Measurements from ENCODE around the gene SCN9A.

The SCN9A gene

DNA sequence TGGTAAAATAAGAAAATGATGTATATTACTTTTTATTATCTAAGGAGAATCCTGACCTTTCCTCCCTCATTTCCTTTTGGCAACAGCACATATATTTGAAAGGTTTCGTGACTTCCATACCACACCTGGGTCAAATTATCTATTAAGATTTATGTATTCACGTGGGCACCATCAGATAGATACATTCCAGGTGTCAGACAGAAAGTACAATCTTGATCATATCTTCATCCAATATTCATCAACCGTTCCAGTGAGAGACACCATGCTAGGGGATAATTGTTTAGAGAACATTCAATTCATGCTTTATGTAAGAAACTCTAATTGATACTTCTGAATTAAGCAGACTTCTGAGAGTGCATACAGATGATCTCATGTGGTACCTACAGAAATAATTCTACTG is 73.7 kb downstream of the SCN9A start:
- TF ChIP-seq, protein P1, sequence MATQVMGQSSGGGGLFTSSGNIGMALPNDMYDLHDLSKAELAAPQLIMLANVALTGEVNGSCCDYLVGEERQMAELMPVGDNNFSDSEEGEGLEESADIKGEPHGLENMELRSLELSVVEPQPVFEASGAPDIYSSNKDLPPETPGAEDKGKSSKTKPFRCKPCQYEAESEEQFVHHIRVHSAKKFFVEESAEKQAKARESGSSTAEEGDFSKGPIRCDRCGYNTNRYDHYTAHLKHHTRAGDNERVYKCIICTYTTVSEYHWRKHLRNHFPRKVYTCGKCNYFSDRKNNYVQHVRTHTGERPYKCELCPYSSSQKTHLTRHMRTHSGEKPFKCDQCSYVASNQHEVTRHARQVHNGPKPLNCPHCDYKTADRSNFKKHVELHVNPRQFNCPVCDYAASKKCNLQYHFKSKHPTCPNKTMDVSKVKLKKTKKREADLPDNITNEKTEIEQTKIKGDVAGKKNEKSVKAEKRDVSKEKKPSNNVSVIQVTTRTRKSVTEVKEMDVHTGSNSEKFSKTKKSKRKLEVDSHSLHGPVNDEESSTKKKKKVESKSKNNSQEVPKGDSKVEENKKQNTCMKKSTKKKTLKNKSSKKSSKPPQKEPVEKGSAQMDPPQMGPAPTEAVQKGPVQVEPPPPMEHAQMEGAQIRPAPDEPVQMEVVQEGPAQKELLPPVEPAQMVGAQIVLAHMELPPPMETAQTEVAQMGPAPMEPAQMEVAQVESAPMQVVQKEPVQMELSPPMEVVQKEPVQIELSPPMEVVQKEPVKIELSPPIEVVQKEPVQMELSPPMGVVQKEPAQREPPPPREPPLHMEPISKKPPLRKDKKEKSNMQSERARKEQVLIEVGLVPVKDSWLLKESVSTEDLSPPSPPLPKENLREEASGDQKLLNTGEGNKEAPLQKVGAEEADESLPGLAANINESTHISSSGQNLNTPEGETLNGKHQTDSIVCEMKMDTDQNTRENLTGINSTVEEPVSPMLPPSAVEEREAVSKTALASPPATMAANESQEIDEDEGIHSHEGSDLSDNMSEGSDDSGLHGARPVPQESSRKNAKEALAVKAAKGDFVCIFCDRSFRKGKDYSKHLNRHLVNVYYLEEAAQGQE (IDR thresholded peaks at IDR 0.05; ENCODE audit: insufficient replicate concordance, low read depth): no peak
- TF ChIP-seq POLR2AphosphoS5 (IDR thresholded peaks at IDR 0.05; ENCODE audit: low read depth) (no peak), SPI1 (IDR thresholded peaks at IDR 0.05; ENCODE audit: borderline replicate concordance, low read depth) (no peak), GABPA (IDR thresholded peaks at IDR 0.05; ENCODE audit: low read depth) (no peak)
- TF ChIP-seq, protein P2, sequence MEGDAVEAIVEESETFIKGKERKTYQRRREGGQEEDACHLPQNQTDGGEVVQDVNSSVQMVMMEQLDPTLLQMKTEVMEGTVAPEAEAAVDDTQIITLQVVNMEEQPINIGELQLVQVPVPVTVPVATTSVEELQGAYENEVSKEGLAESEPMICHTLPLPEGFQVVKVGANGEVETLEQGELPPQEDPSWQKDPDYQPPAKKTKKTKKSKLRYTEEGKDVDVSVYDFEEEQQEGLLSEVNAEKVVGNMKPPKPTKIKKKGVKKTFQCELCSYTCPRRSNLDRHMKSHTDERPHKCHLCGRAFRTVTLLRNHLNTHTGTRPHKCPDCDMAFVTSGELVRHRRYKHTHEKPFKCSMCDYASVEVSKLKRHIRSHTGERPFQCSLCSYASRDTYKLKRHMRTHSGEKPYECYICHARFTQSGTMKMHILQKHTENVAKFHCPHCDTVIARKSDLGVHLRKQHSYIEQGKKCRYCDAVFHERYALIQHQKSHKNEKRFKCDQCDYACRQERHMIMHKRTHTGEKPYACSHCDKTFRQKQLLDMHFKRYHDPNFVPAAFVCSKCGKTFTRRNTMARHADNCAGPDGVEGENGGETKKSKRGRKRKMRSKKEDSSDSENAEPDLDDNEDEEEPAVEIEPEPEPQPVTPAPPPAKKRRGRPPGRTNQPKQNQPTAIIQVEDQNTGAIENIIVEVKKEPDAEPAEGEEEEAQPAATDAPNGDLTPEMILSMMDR (IDR thresholded peaks at IDR 0.05; ENCODE audit: insufficient read depth, low read length): no peak
- no peaks in the 10 kb centered on the region for H3K27me3 ChIP-seq (ENCODE audit: insufficient read depth, poor library complexity, severe bottlenecking)
- DNase-seq (ENCODE audit: low read depth in 1 of 2, low spot score in 1 of 2): no peak

DNA sequence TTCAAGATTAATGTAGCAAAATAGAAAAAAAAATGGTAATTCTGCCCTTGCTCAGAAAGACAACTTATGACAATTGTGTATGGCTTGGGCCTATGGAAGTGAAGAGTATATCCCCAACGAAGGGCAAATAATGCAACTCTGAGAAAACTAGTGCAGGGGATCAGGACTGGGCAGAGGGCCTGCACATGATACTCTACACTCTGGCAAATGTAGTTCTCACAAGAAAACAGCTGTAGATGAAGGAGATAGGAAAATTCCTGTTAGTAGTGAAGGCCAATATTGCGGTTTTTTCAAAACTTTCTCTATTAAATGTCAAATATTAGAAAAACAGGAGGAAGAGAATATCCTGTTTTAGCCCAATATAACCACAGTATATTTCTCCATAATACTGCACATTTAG is 77.8 kb downstream of the SCN9A start:
- DNase-seq (ENCODE audit: low read depth in 1 of 2, low spot score in 1 of 2): no peak
- no peak overlapping the region for H3K27ac ChIP-seq (replicated peaks)
- H3K4me3 ChIP-seq (replicated peaks; ENCODE audit: insufficient read depth, low read length): no peak overlapping the region
- TF ChIP-seq GABPA (IDR thresholded peaks at IDR 0.05; ENCODE audit: low read depth): no peak
- TF ChIP-seq, protein P1 (IDR thresholded peaks at IDR 0.05; ENCODE audit: insufficient replicate concordance, low read depth): no peak
- TF ChIP-seq POLR2AphosphoS5 (IDR thresholded peaks at IDR 0.05; ENCODE audit: low read depth): no peak
- no peak for TF ChIP-seq SPI1 (IDR thresholded peaks at IDR 0.05; ENCODE audit: borderline replicate concordance, low read depth)
- TF ChIP-seq, protein P2 (IDR thresholded peaks at IDR 0.05; ENCODE audit: insufficient read depth, low read length): no peak
- no peaks in the 10 kb centered on the region for H3K27me3 ChIP-seq (ENCODE audit: insufficient read depth, poor library complexity, severe bottlenecking)

More for the DNA sequence above, 73.7 kb downstream of the SCN9A start:
- H3K27ac ChIP-seq (replicated peaks): no peak overlapping the region
- H3K4me3 ChIP-seq (replicated peaks; ENCODE audit: insufficient read depth, low read length): no peak overlapping the region

DNA sequence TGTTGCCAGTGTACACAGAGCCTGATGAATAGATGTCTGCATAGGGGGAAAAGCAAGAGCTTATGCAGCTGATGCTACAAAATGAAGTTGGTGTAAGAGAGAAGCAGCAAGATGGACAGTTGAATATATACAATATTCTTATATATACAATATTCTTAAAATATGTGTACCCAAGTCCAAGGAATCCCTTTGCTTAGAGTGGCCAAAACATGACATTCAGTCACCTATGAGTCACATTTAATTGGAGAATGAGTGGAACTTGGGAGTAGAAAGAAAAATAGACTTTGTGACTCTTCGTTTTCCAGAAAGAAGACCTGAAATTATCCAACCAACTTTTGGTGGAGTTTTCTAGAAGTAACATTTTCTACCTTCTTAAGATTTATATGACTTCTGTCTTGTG is 81.8 kb downstream of the SCN9A start:
- DNase-seq (ENCODE audit: low read depth in 1 of 2, low spot score in 1 of 2): no peak
- TF ChIP-seq, protein P1 (IDR thresholded peaks at IDR 0.05; ENCODE audit: insufficient replicate concordance, low read depth): no peak
- TF ChIP-seq, protein P2 (IDR thresholded peaks at IDR 0.05; ENCODE audit: insufficient read depth, low read length): no peak
- TF ChIP-seq GABPA (IDR thresholded peaks at IDR 0.05; ENCODE audit: low read depth) (no peak), POLR2AphosphoS5 (IDR thresholded peaks at IDR 0.05; ENCODE audit: low read depth) (no peak), SPI1 (IDR thresholded peaks at IDR 0.05; ENCODE audit: borderline replicate concordance, low read depth) (no peak)
- H3K27ac ChIP-seq (replicated peaks): no peak overlapping the region
- H3K4me3 ChIP-seq (replicated peaks; ENCODE audit: insufficient read depth, low read length): no peak overlapping the region
- H3K27me3 ChIP-seq (ENCODE audit: insufficient read depth, poor library complexity, severe bottlenecking): no peaks in the 10 kb centered on the region
